HL-60 (cell line): ENCODE data around the gene RBFOX1.

Experiments
- CTCF ChIP-seq: IDR thresholded peaks from one replicate; pipeline ENCODE4 v1.5.1; 2011; ENCODE audit warnings: low read length, control low read depth, inconsistent platforms; ENCODE audit not compliant: insufficient read depth
- SPI1 ChIP-seq: IDR thresholded peaks from 2 replicates; pipeline ENCODE4 v1.6.1; 2012; ENCODE audit warnings: low read depth, mild to moderate bottlenecking, borderline replicate concordance

GRCh38 chr16:7689234-7689633, 356.6 kb downstream of the RBFOX1 start:
- TF ChIP-seq CTCF (no peak), SPI1 (no peak)
